Stomach smooth muscle (tissue), 2 donors: ENCODE data around the gene TAAR1.
"Not testable (repeated sequence)": the region's sequence is repeated elsewhere in the genome, so short reads cannot be mapped to it uniquely, and the experiment has no call there.

Experiments used
- H3K27ac ChIP-seq: one replicate; pipeline ENCODE4 v1.7.0; 2013; ENCODE audit warnings: mild to moderate bottlenecking, low read length, inconsistent platforms
- H3K27me3 ChIP-seq, 2 donors: one replicate each; pipeline ENCODE4 v1.7.0; 2013; ENCODE audit warnings: low read length in 2 of 2; ENCODE audit not compliant: insufficient read depth in 2 of 2, control insufficient read depth in 1 of 2
- H3K36me3 ChIP-seq, 2 donors: one replicate each; pipeline ENCODE4 v1.7.0; 2013; ENCODE audit warnings: low read length in 2 of 2; ENCODE audit not compliant: control insufficient read depth in 2 of 2, insufficient read depth in 2 of 2
- H3K4me1 ChIP-seq: one replicate; pipeline ENCODE4 v1.7.0; 2013; ENCODE audit warnings: low read length; ENCODE audit not compliant: control insufficient read depth, insufficient read depth
- H3K4me3 ChIP-seq, 2 donors: one replicate each; pipeline ENCODE4 v1.7.0; 2013; ENCODE audit warnings: low read length in 2 of 2
- H3K9ac ChIP-seq, 2 donors: one replicate each; pipeline ENCODE4 v1.7.0; 2013; ENCODE audit warnings: low read length in 2 of 2, mild to moderate bottlenecking in 1 of 2
- H3K9me3 ChIP-seq, 2 donors: one replicate each; pipeline ENCODE4 v1.7.0; 2013; ENCODE audit warnings: low read length in 2 of 2; ENCODE audit not compliant: control insufficient read depth in 2 of 2
- donor health status: healthy.
- donor health status: Pancreatic carcinoma.

TAAR1 gene

DNA sequence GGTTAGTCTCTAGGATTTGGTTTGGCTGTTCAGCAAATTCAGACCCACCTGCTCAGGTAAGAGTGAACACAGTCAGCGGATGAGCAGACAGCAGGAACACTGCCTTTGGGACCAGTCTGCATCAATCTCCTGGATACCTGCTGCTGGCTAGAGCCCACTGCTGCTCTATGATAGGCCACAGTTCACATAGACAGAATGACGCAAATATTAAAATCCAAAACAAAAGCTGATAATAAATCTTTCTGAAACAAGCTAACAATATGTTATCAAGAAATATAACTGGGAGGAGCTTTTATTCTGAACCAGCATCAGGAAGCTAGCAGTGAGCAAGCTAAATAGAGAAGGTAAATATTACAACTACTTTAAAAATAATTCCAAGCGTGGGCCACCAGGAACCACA, at the start of gene TAAR1:
Gene TAAR1, minus strand, starts transcription at position 101 of the 400 bp plus-strand sequence. CDS start 13,179 bp downstream, outside the sequence.
- no peaks in the 10 kb centered on the region for H3K4me1 ChIP-seq
- H3K4me3 ChIP-seq = no peak within 1 kb of the TSS
- no peak within 1 kb of the TSS for H3K27ac ChIP-seq
- no peaks in the 10 kb centered on the region for H3K27me3 ChIP-seq
- H3K9me3 ChIP-seq = no peaks in the 10 kb centered on the region
- no peak within 1 kb of the TSS for H3K9ac ChIP-seq
- no peaks in the 10 kb centered on the region for H3K36me3 ChIP-seq

GRCh38 chr6:132708771-132709170, 49.8 kb upstream of the TAAR1 start:
- no peak overlapping the region for H3K27ac ChIP-seq
- no peak overlapping the region for H3K9ac ChIP-seq
- H3K4me3 ChIP-seq = no peak overlapping the region
- no peaks in the 10 kb centered on the region for H3K9me3 ChIP-seq
- H3K27me3 ChIP-seq = no peaks in the 10 kb centered on the region
- H3K4me1 ChIP-seq = peaks cover 2% of the 10 kb centered on the region
- H3K36me3 ChIP-seq = no peaks in the 10 kb centered on the region

DNA sequence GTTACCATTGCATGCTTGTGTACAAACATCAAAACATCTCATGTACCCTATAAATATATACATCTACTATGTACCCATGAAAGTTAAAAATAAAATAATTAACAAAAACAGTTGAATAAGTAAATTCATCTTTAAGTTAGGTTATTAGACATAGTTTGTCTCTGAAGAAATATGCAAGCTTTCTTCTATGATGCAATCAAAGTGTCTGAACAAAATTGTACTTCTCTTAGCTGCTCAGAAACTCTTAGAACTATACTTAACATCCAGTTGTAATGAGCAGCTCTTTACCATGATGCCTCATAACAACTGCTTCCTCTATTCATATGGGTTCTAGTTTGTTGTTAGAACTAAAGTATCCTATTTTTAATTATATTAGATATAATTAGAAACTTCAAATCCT, 49.0 kb upstream of the TAAR1 start:
- Histone ChIP-seq H3K4me3 (no peak overlapping the region), H3K27me3 (no peaks in the 10 kb centered on the region), H3K27ac (no peak overlapping the region), H3K9ac (no peak overlapping the region), H3K9me3 (no peaks in the 10 kb centered on the region), H3K4me1 (peaks cover 2% of the 10 kb centered on the region), H3K36me3 (no peaks in the 10 kb centered on the region)

DNA sequence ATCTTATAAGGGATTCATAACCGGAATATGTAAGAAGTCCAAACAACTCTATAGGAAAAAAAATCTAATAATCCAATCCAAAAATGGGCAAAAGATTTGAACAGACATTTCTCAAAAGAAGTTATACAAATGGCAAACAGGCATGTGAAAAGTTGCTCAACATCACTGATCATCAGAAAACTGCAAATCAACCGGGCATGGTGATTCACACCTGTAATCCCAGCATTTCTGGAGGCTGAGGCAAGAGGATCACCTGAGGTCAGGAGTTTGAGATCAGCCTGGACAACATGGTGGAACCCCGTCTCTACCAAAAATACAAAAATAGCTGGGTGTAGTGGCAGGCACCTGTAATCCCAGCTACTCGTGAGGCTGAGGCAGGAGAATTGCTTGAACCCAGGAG, 47.8 kb upstream of the TAAR1 start:
- not testable (repeated sequence) for H3K4me1 ChIP-seq, H3K27ac ChIP-seq, H3K4me3 ChIP-seq, H3K36me3 ChIP-seq, H3K27me3 ChIP-seq, H3K9ac ChIP-seq, H3K9me3 ChIP-seq

DNA sequence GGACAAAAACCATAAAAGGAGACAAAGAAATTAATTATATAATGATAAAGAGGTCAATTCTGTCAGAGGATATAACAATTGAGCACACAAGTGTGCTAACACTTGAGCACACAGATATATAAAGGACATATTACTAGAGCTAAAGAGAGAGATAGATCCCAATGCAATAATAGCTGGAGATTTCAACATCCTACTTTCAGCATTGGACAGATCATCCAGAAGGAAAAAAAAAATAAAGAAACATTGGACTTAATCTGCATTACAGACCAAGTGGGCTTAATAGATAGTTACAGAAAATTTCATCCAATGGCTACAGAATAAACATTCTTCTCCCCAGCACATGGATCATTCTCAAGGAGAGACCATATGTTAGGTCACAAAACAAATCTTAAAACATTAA, 45.0 kb upstream of the TAAR1 start:
- Histone ChIP-seq H3K36me3 (no peaks in the 10 kb centered on the region), H3K27me3 (no peaks in the 10 kb centered on the region), H3K27ac (no peak overlapping the region), H3K9me3 (no peaks in the 10 kb centered on the region), H3K4me1 (no peaks in the 10 kb centered on the region), H3K4me3 (no peak overlapping the region), H3K9ac (no peak overlapping the region)

DNA sequence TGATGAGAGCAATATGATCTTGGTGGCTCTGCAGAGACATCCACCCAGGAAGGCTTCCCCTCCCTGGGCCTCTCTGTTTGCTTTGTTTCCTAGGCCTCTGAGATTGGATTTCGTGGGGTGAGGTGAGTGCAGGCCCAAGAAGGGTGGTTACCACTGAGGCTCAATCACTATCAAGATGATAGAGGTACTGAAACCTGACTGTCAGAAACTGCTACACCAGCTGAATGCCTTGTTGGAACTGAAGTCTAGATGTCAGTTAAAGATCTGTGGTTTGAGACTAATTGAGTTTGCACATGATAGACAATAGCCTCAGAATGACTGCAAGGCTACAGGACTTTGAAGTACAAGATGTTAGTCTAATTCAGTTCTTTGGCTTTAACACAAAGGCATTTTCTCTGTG, 39.6 kb upstream of the TAAR1 start:
- peaks cover 0 to 4% of the 10 kb centered on the region in 2 donors for H3K9me3 ChIP-seq
- no peak overlapping the region for H3K9ac ChIP-seq
- no peak overlapping the region for H3K27ac ChIP-seq
- H3K27me3 ChIP-seq = no peaks in the 10 kb centered on the region
- H3K4me3 ChIP-seq = no peak overlapping the region
- no peaks in the 10 kb centered on the region for H3K36me3 ChIP-seq
- no peaks in the 10 kb centered on the region for H3K4me1 ChIP-seq

GRCh38 chr6:132695773-132696172, 36.8 kb upstream of the TAAR1 start:
- peaks cover 0 to 4% of the 10 kb centered on the region in 2 donors for H3K9me3 ChIP-seq
- H3K9ac ChIP-seq = no peak overlapping the region
- H3K36me3 ChIP-seq = no peaks in the 10 kb centered on the region
- no peaks in the 10 kb centered on the region for H3K27me3 ChIP-seq
- no peak overlapping the region for H3K4me3 ChIP-seq
- H3K27ac ChIP-seq = no peak overlapping the region
- H3K4me1 ChIP-seq = no peaks in the 10 kb centered on the region

DNA sequence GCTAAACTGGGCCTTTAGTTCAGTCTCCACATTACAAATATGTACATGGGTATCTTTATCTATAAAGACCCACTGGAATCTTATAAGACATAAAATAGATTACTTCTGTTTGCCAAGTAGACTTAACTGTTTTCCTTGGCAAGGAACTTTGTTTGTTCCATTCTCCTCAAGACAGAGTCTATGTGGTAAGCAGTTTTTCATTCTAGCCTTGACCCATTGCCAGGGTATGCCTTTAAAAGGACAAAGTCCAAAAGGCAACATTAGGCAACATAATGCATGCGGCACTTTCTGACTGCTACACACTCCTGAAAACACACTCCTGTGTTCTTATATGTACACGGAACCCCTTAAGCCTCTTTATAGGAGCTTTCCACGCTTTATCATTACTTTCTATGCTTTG, 34.5 kb upstream of the TAAR1 start:
- H3K27ac ChIP-seq = no peak overlapping the region
- H3K9ac ChIP-seq = no peak overlapping the region
- peaks cover 0 to 4% of the 10 kb centered on the region in 2 donors for H3K9me3 ChIP-seq
- H3K4me3 ChIP-seq = no peak overlapping the region
- no peaks in the 10 kb centered on the region for H3K4me1 ChIP-seq
- no peaks in the 10 kb centered on the region for H3K36me3 ChIP-seq
- no peaks in the 10 kb centered on the region for H3K27me3 ChIP-seq

GRCh38 chr6:132690678-132691077, 31.7 kb upstream of the TAAR1 start:
- no peak overlapping the region for H3K27ac ChIP-seq
- H3K9me3 ChIP-seq = peaks cover 0 to 4% of the 10 kb centered on the region in 2 donors
- H3K36me3 ChIP-seq = no peaks in the 10 kb centered on the region
- no peak overlapping the region for H3K9ac ChIP-seq
- H3K4me3 ChIP-seq = no peak overlapping the region
- no peaks in the 10 kb centered on the region for H3K27me3 ChIP-seq
- no peaks in the 10 kb centered on the region for H3K4me1 ChIP-seq

- Histone ChIP-seq H3K4me1 (no peaks in the 10 kb centered on the region), H3K4me3 (no peak overlapping the region), H3K9ac (no peak overlapping the region), H3K36me3 (no peaks in the 10 kb centered on the region), H3K9me3 (peaks cover 0 to 2% of the 10 kb centered on the region in 2 donors), H3K27me3 (no peaks in the 10 kb centered on the region), H3K27ac (no peak overlapping the region)
Measured at GRCh38 chr6:132687306-132687705, 28.3 kb upstream of the TAAR1 start.

DNA sequence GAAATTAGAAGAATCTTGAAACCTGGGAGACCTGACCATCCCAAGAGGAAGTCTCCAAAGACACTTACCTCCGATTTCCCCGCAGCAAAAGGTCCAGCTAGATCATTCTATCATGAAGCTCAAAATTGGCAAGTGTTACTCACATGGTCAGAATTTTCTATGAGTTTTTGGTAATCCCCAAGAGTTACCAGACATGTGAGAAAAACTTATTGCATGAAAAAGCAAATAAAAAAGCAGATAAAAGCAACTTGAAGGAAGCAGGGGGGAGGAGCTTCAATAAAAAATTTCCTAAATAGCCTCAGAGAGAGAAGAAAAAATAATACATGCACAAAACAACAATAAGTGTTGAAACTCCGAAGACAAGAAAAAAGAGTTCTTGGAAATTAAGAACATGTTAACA, 27.5 kb upstream of the TAAR1 start:
- H3K36me3 ChIP-seq = no peaks in the 10 kb centered on the region
- no peak overlapping the region for H3K4me3 ChIP-seq
- H3K27me3 ChIP-seq = no peaks in the 10 kb centered on the region
- no peak overlapping the region for H3K9ac ChIP-seq
- no peaks in the 10 kb centered on the region for H3K4me1 ChIP-seq
- no peak overlapping the region for H3K27ac ChIP-seq
- peaks cover 0 to 3% of the 10 kb centered on the region in 2 donors for H3K9me3 ChIP-seq
